Stomach smooth muscle (tissue), 2 donors: ENCODE measurements around the gene CDPF1.

Experiments used
- H3K27ac ChIP-seq: one replicate; pipeline ENCODE4 v1.7.0; 2013; ENCODE audit warnings: mild to moderate bottlenecking, low read length, inconsistent platforms
- H3K27me3 ChIP-seq, 2 donors: one replicate each; pipeline ENCODE4 v1.7.0; 2013; ENCODE audit warnings: low read length in 2 of 2; ENCODE audit not compliant: insufficient read depth in 2 of 2, control insufficient read depth in 1 of 2
- H3K36me3 ChIP-seq, 2 donors: one replicate each; pipeline ENCODE4 v1.7.0; 2013; ENCODE audit warnings: low read length in 2 of 2; ENCODE audit not compliant: control insufficient read depth in 2 of 2, insufficient read depth in 2 of 2
- H3K4me1 ChIP-seq: one replicate; pipeline ENCODE4 v1.7.0; 2013; ENCODE audit warnings: low read length; ENCODE audit not compliant: control insufficient read depth, insufficient read depth
- H3K4me3 ChIP-seq, 2 donors: one replicate each; pipeline ENCODE4 v1.7.0; 2013; ENCODE audit warnings: low read length in 2 of 2
- H3K9ac ChIP-seq, 2 donors: one replicate each; pipeline ENCODE4 v1.7.0; 2013; ENCODE audit warnings: low read length in 2 of 2, mild to moderate bottlenecking in 1 of 2
- H3K9me3 ChIP-seq, 2 donors: one replicate each; pipeline ENCODE4 v1.7.0; 2013; ENCODE audit warnings: low read length in 2 of 2; ENCODE audit not compliant: control insufficient read depth in 2 of 2
- donor health status: healthy.
- donor health status: Pancreatic carcinoma.

CDPF1 gene

DNA sequence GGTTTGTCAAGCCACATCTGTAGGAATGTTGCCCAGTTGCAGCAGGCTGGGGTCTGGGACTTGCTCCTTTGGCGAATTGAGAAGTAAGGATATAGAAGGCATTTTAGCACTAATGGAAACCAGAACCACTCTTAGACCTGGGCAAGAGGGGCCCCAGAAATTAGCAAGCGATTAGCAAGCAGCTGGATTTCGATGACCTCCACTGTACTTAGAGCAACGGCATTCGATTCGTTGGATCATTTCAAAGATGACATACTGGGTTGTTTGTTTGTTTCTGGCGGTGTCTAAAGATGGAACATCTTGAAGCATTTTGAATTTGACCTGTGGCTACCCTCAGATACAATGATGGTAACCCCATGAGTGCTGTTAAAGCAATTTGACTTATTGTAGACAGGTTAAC, 1.2 kb upstream of the CDPF1 start:
- H3K4me1 ChIP-seq = peaks cover 17% of the 10 kb centered on the region
- H3K27me3 ChIP-seq = no peaks in the 10 kb centered on the region
- H3K4me3 ChIP-seq = peak overlapping the region; percentile 82 to 85
- no peaks in the 10 kb centered on the region for H3K9me3 ChIP-seq
- peak overlapping the region in 1 of 2 donors; percentile 87 for H3K9ac ChIP-seq
- H3K36me3 ChIP-seq = peaks cover 0 to 2% of the 10 kb centered on the region in 2 donors
- H3K27ac ChIP-seq = no peak overlapping the region

DNA sequence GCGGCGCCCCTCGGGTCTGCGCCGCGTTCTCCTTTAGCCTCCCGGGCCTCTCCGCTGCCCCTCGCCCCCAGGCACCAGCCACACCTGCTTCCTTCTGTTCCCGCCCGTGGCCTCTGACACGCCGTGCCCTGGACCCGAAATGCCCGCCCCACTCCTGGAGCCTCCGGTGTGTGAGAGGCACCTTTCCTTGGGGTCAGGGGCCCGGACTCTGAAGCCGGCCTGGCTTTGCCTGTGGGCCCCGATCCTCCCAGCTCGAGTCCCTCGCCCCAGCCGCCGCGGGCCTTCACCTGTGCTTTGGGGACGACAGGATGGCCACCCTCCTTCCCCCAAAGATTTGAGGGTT, 661 bp upstream of the CDPF1 start:
- H3K27me3 ChIP-seq = no peaks in the 10 kb centered on the region
- H3K4me1 ChIP-seq = peaks cover 20% of the 10 kb centered on the region
- peak overlapping the region; percentile 82 to 85 for H3K4me3 ChIP-seq
- H3K9me3 ChIP-seq = no peaks in the 10 kb centered on the region
- peaks cover 0 to 2% of the 10 kb centered on the region in 2 donors for H3K36me3 ChIP-seq
- H3K9ac ChIP-seq = peak overlapping the region; percentile 84 to 87
- peak overlapping the region; percentile 73 for H3K27ac ChIP-seq

- H3K36me3 ChIP-seq = peaks cover 9% of the 10 kb centered on the region in 2 donors
- H3K9me3 ChIP-seq = no peaks in the 10 kb centered on the region
- H3K4me3 ChIP-seq = no peak overlapping the region
- H3K27me3 ChIP-seq = no peaks in the 10 kb centered on the region
- peaks cover 26% of the 10 kb centered on the region for H3K4me1 ChIP-seq
- H3K9ac ChIP-seq = no peak overlapping the region
- no peak overlapping the region for H3K27ac ChIP-seq
Observed at GRCh38 chr22:46247443-46247975, 2.6 kb downstream of the CDPF1 start.

GRCh38 chr22:46246178-46246577, 3.9 kb downstream of the CDPF1 start:
- H3K27me3 ChIP-seq = no peaks in the 10 kb centered on the region
- H3K4me1 ChIP-seq = peaks cover 30% of the 10 kb centered on the region
- no peak overlapping the region for H3K9ac ChIP-seq
- H3K9me3 ChIP-seq = no peaks in the 10 kb centered on the region
- no peak overlapping the region for H3K27ac ChIP-seq
- peaks cover 9% of the 10 kb centered on the region in 2 donors for H3K36me3 ChIP-seq
- no peak overlapping the region for H3K4me3 ChIP-seq

DNA sequence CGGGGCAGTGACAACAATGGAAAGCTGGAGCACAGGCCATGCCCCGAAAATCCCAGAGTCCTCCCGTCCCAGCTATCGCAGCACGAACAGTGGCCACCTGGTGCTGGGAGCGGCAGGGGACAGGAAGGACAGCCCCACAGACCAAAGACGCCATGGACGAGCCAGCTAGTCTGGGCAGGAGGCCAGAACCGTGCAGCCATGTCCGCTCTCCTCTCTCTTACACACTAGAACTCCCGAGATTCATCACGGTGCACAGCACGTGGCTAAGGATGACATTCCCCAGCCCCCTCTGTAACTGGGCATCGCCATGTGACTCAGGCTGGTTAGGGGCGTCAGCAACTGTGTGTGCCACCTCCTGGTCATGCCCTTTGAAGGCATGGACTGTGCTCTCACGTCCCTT, 4.6 kb downstream of the CDPF1 start:
- H3K9ac ChIP-seq = no peak overlapping the region
- peaks cover 9 to 11% of the 10 kb centered on the region in 2 donors for H3K36me3 ChIP-seq
- no peaks in the 10 kb centered on the region for H3K27me3 ChIP-seq
- H3K4me1 ChIP-seq = peaks cover 26% of the 10 kb centered on the region
- H3K27ac ChIP-seq = peak overlapping the region; percentile 24
- H3K4me3 ChIP-seq = peak overlapping the region in 1 of 2 donors; percentile 40
- H3K9me3 ChIP-seq = no peaks in the 10 kb centered on the region

- Histone ChIP-seq H3K27ac (peak overlapping the region; percentile 24), H3K4me3 (no peak overlapping the region), H3K9ac (no peak overlapping the region)
Observed at GRCh38 chr22:46244771-46245170, 5.3 kb downstream of the CDPF1 start.

DNA sequence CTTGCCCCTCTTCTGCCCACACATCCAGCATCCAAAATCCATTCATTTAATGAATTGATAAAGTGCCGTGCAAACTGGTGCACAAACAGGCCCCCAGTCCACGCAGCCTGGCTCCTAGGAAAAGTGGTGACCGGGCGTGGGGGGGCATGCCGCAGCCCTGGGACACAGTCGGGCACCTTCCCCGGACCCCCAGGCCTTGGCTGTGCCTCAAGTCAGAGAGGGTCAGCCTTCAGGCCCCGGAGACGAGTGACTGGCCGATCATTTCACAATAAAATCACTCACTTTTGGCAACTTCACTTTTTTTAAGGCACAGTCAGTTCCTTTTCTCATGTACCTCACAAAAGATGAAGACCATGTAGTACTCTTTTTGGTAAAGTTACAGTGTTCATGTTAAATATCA, 8.0 kb downstream of the CDPF1 start:
- Histone ChIP-seq H3K36me3 (peaks cover 9 to 11% of the 10 kb centered on the region in 2 donors), H3K4me3 (no peak overlapping the region), H3K9ac (no peak overlapping the region), H3K27me3 (no peaks in the 10 kb centered on the region), H3K4me1 (peaks cover 41% of the 10 kb centered on the region), H3K27ac (no peak overlapping the region), H3K9me3 (no peaks in the 10 kb centered on the region)

More at GRCh38 chr22:46244771-46245170, 5.3 kb downstream of the CDPF1 start:
- Histone ChIP-seq H3K4me1 (peaks cover 31% of the 10 kb centered on the region), H3K36me3 (peaks cover 9 to 11% of the 10 kb centered on the region in 2 donors), H3K27me3 (no peaks in the 10 kb centered on the region), H3K9me3 (no peaks in the 10 kb centered on the region)

GRCh38 chr22:46241396-46242007, 8.6 kb downstream of the CDPF1 start:
- Histone ChIP-seq H3K27me3 (no peaks in the 10 kb centered on the region), H3K36me3 (peaks cover 9 to 11% of the 10 kb centered on the region in 2 donors), H3K9ac (no peak overlapping the region), H3K27ac (no peak overlapping the region), H3K9me3 (no peaks in the 10 kb centered on the region), H3K4me3 (no peak overlapping the region), H3K4me1 (peaks cover 42% of the 10 kb centered on the region)

DNA sequence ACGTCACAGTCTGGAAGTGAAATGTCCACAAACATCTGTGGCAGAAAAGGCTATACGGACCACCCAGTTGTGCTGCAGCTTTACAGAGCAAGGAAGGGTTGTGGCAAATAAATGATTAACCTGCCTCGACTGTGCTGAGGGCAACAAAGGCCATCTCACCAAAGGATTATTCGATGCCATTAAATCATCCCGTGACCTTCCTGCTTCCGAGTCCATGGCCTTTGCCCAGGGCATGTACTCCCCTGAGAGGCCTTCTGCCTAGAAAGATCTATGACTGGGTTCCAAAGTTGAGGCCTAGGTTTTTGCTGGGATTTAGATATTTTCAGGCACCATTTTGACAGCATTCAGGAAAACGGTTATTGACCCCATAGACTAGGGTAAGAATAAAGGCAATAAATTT, 9.2 kb downstream of the CDPF1 start:
- Histone ChIP-seq H3K36me3 (peaks cover 9 to 10% of the 10 kb centered on the region in 2 donors), H3K9me3 (no peaks in the 10 kb centered on the region), H3K27me3 (no peaks in the 10 kb centered on the region), H3K4me3 (no peak overlapping the region), H3K27ac (no peak overlapping the region), H3K9ac (no peak overlapping the region), H3K4me1 (peaks cover 43% of the 10 kb centered on the region)

GRCh38 chr22:46240506-46240905, 9.6 kb downstream of the CDPF1 start:
- no peaks in the 10 kb centered on the region for H3K27me3 ChIP-seq
- no peaks in the 10 kb centered on the region for H3K9me3 ChIP-seq
- H3K27ac ChIP-seq = peak overlapping the region; percentile 55
- no peak overlapping the region for H3K4me3 ChIP-seq
- peaks cover 39% of the 10 kb centered on the region for H3K4me1 ChIP-seq
- no peak overlapping the region for H3K9ac ChIP-seq
- peaks cover 9 to 10% of the 10 kb centered on the region in 2 donors for H3K36me3 ChIP-seq

DNA sequence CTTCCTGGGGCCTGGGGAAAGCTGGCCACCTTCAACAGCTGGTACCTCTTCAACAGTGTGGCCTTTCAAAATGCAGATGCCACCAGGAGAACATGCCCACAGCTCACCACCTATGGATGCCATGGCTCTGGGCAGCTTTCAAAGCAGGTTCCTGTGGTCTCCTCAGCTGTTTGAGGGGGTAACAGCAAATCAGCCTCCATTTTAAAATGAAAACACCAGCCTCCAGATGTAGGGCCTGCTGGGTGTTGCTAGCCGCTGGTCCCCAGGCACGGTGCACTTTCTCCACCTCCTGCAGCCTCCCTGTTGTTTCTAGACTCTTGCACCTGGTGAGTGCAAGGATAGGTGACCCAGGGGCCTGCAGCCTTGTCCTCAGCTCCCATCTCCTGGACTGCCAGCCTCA, 10.0 kb downstream of the CDPF1 start:
- peak overlapping the region; percentile 55 for H3K27ac ChIP-seq
- H3K4me3 ChIP-seq = no peak overlapping the region
- H3K9ac ChIP-seq = no peak overlapping the region
- peaks cover 9 to 13% of the 10 kb centered on the region in 2 donors for H3K36me3 ChIP-seq
- no peaks in the 10 kb centered on the region for H3K27me3 ChIP-seq
- no peaks in the 10 kb centered on the region for H3K9me3 ChIP-seq
- H3K4me1 ChIP-seq = peaks cover 35% of the 10 kb centered on the region
